Kidney epithelial cell (primary cell): Measurements from ENCODE around the gene WDR89. TPM values are rescaled to one million over a fixed set of nuclear protein-coding genes. Genes with fewer than 3 reads are reported as not detected.
"Not testable (repeated sequence)": the region's sequence is repeated elsewhere in the genome, so short reads cannot be mapped to it uniquely, and the experiment has no call there.

Experiments
- DNase-seq: peaks from one replicate; pipeline ENCODE4 v3.0.0-alpha.2; 2010; ENCODE audit warnings: low read depth
- H3K27me3 ChIP-seq: 2 replicates; pipeline ENCODE4 v1.6.0; 2011; ENCODE audit warnings: low read length; ENCODE audit not compliant: control insufficient read depth, insufficient read depth
- H3K36me3 ChIP-seq: 2 replicates; pipeline ENCODE4 v1.5.1; 2011; ENCODE audit warnings: low read length; ENCODE audit not compliant: control insufficient read depth, insufficient read depth
- H3K4me3 ChIP-seq: 2 replicates; pipeline ENCODE4 v1.5.1; 2011; ENCODE audit warnings: low read depth, mild to moderate bottlenecking, control low read depth, low read length
- CTCF ChIP-seq: IDR thresholded peaks from 2 replicates; pipeline ENCODE4 v1.5.1; 2011; ENCODE audit warnings: mild to moderate bottlenecking, moderate library complexity, low read length, control low read depth, inconsistent platforms; ENCODE audit not compliant: insufficient read depth, poor library complexity, severe bottlenecking
- total RNA-seq: library from RNA; depleted of rRNA; stranded (reverse); fragments of >200 nt; gene quantifications from 2 replicates; pipeline ENCODE4 v1.2.3, GENCODE V29; 2015

Gene WDR89
- total RNA-seq, 1 donor from 2014 or later, result 12.2 TPM

- no peak for TF ChIP-seq CTCF
- DNase-seq, result peak; percentile 80
- Histone ChIP-seq H3K36me3 (no peaks in the 10 kb centered on the region), H3K4me3 (peak overlapping the region; percentile 52), H3K27me3 (no peaks in the 10 kb centered on the region)
Measured at GRCh38 chr14:63642229-63642611, 549 bp upstream of the WDR89 start.

GRCh38 chr14:63638493-63638892 lies 3.2 kb downstream of the WDR89 start:
- H3K36me3 ChIP-seq, result no peaks in the 10 kb centered on the region
- no peak for TF ChIP-seq CTCF

GRCh38 chr14:63636094-63636635 lies 5.5 kb downstream of the WDR89 start:
- not testable (repeated sequence) for DNase-seq, H3K36me3 ChIP-seq, H3K27me3 ChIP-seq, H3K4me3 ChIP-seq

More at GRCh38 chr14:63638493-63638892, 3.2 kb downstream of the WDR89 start:
- no peaks in the 10 kb centered on the region for H3K27me3 ChIP-seq
- no peak overlapping the region for H3K4me3 ChIP-seq
- no peak for DNase-seq

GRCh38 chr14:63633801-63634200 lies 7.9 kb downstream of the WDR89 start:
- no peaks in the 10 kb centered on the region for H3K36me3 ChIP-seq

GRCh38 chr14:63632932-63633514 lies 8.6 kb downstream of the WDR89 start:
- DNase-seq, result no peak
- no peak overlapping the region for H3K4me3 ChIP-seq
- TF ChIP-seq CTCF, result peak; percentile 44
- H3K36me3 ChIP-seq, result no peaks in the 10 kb centered on the region
- no peaks in the 10 kb centered on the region for H3K27me3 ChIP-seq

More at GRCh38 chr14:63633801-63634200, 7.9 kb downstream of the WDR89 start:
- no peak for TF ChIP-seq CTCF
- Histone ChIP-seq H3K4me3 (no peak overlapping the region), H3K27me3 (no peaks in the 10 kb centered on the region)
- DNase-seq, result no peak

GRCh38 chr14:63624701-63625100 lies 17.0 kb downstream of the WDR89 start:
- Histone ChIP-seq H3K4me3 (no peak overlapping the region), H3K27me3 (no peaks in the 10 kb centered on the region), H3K36me3 (no peaks in the 10 kb centered on the region)
- no peak for TF ChIP-seq CTCF
- no peak for DNase-seq
